HUDEP-2 (cell line): ENCODE results near the gene TP63.

Experiments
- DNase-seq, 76 experiments: peaks; one replicate each; lab custom pipeline; 2025; ENCODE audit not compliant: unreplicated experiment in 76 of 76; lab: John Stamatoyannopoulos, UW

Gene TP63

GRCh38 chr3:189772584-189772983 is 141.4 kb downstream of the TP63 start:
- no peak for DNase-seq

GRCh38 chr3:189773056-189773455 is 141.9 kb downstream of the TP63 start:
- DNase-seq, result no peak

- no peak for DNase-seq
Observed at GRCh38 chr3:189776149-189776824, 145.1 kb downstream of the TP63 start.

- no peak for DNase-seq
Observed at GRCh38 chr3:189778340-189778950, 147.3 kb downstream of the TP63 start.

- no peak for DNase-seq
Observed at GRCh38 chr3:189779166-189779565, 148.0 kb downstream of the TP63 start.

- DNase-seq, result no peak
Observed at GRCh38 chr3:189780546-189781270, 149.5 kb downstream of the TP63 start.

- no peak for DNase-seq
Observed at GRCh38 chr3:189781415-189781814, 150.2 kb downstream of the TP63 start.

- no peak for DNase-seq
Observed at GRCh38 chr3:189786479-189787064, 155.4 kb downstream of the TP63 start.

GRCh38 chr3:189787191-189787590 is 156.0 kb downstream of the TP63 start:
- no peak for DNase-seq

- DNase-seq, result no peak
Observed at GRCh38 chr3:189787632-189788031, 156.4 kb downstream of the TP63 start.

- no peak for DNase-seq
Observed at GRCh38 chr3:189789432-189789831, 158.2 kb downstream of the TP63 start.

- DNase-seq, result no peak
Observed at GRCh38 chr3:189790658-189791057, 159.5 kb downstream of the TP63 start.

GRCh38 chr3:189792046-189792929 is 161.1 kb downstream of the TP63 start:
- DNase-seq, result no peak

GRCh38 chr3:189794518-189794917 is 163.3 kb downstream of the TP63 start:
- DNase-seq, result no peak

- DNase-seq, result no peak
Observed at GRCh38 chr3:189797103-189797750, 166.0 kb downstream of the TP63 start.

- no peak for DNase-seq
Observed at GRCh38 chr3:189799366-189799765, 168.2 kb downstream of the TP63 start.

- DNase-seq, result no peak
Observed at GRCh38 chr3:189800436-189800835, 169.2 kb downstream of the TP63 start.

- no peak for DNase-seq
Observed at GRCh38 chr3:189803254-189803653, 172.1 kb downstream of the TP63 start.

GRCh38 chr3:189805375-189806067 is 174.3 kb downstream of the TP63 start:
- no peak for DNase-seq
